NT2/D1 (cell line): Measurements from ENCODE around the gene DIP2C.

ENCODE experiments used
- DNase-seq: peaks from one replicate; pipeline ENCODE4 v3.0.0-alpha.2; 2011; ENCODE audit warnings: low read depth, low spot score
- H3K27me3 ChIP-seq: 2 replicates; pipeline ENCODE4 v1.6.0; 2011; ENCODE audit warnings: mild to moderate bottlenecking; ENCODE audit not compliant: insufficient read length, insufficient read depth
- H3K36me3 ChIP-seq: 2 replicates; pipeline ENCODE4 v1.6.1; 2011; ENCODE audit warnings: mild to moderate bottlenecking, low read length, mixed read lengths; ENCODE audit not compliant: insufficient read depth, insufficient read length
- H3K4me1 ChIP-seq: 2 replicates; pipeline ENCODE4 v1.5.1; 2011; ENCODE audit not compliant: insufficient read depth, insufficient read length
- H3K4me3 ChIP-seq: 2 replicates; pipeline ENCODE4 v1.5.1; 2011; ENCODE audit warnings: low read depth; ENCODE audit not compliant: insufficient read length
- H3K9ac ChIP-seq: 2 replicates; pipeline ENCODE4 v1.6.0; 2011; ENCODE audit warnings: low read depth; ENCODE audit not compliant: insufficient read length
- H3K9me3 ChIP-seq: 2 replicates; pipeline ENCODE4 v1.5.1; 2011; ENCODE audit warnings: mild to moderate bottlenecking, low read length; ENCODE audit not compliant: insufficient read depth
- SUZ12 ChIP-seq: IDR thresholded peaks from 2 replicates; pipeline ENCODE4 v1.6.1; 2011; ENCODE audit not compliant: insufficient read length, insufficient read depth; ENCODE audit errors: extremely low read depth
- YY1 ChIP-seq: IDR thresholded peaks from 2 replicates; pipeline ENCODE4 v1.6.1; 2011; ENCODE audit not compliant: insufficient read length, insufficient read depth
- ZNF274 ChIP-seq: IDR thresholded peaks from 2 replicates; pipeline ENCODE4 v1.6.1; 2011; ENCODE audit warnings: mild to moderate bottlenecking, low read depth, low read length

The DIP2C gene

GRCh38 chr10:580778-581177 lies 108.7 kb downstream of the DIP2C start:
- H3K27me3 ChIP-seq, result no peaks in the 10 kb centered on the region
- no peaks in the 10 kb centered on the region for H3K36me3 ChIP-seq
- DNase-seq, result no peak
- no peak for TF ChIP-seq SUZ12
- no peak for TF ChIP-seq YY1
- no peak for TF ChIP-seq ZNF274
- no peak overlapping the region for H3K4me3 ChIP-seq
- H3K9me3 ChIP-seq, result no peaks in the 10 kb centered on the region
- H3K9ac ChIP-seq, result no peak overlapping the region
- no peaks in the 10 kb centered on the region for H3K4me1 ChIP-seq

DNA sequence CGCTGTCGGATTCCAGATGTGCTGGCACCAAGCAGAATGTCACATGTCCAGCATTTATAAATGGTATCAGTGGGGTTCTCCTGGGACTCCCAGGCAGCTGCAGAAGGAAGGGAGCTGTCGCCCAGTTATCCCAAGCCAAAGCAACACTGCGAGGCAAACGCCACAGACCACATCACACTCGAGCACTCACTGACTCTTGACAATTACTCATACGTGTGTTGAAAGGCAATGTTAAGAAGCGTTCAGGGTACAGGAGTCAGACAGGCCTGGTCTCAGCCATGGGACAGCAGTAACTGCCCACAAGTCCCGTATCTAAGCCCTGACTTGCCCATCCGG lies 113.4 kb downstream of the DIP2C start:
- Histone ChIP-seq H3K36me3 (peaks cover 2% of the 10 kb centered on the region), H3K4me1 (no peaks in the 10 kb centered on the region), H3K9me3 (no peaks in the 10 kb centered on the region), H3K27me3 (no peaks in the 10 kb centered on the region), H3K4me3 (no peak overlapping the region), H3K9ac (no peak overlapping the region)
- TF ChIP-seq YY1, result no peak
- no peak for TF ChIP-seq SUZ12
- TF ChIP-seq ZNF274, result no peak
- no peak for DNase-seq

- Histone ChIP-seq H3K4me1 (no peaks in the 10 kb centered on the region), H3K27me3 (no peaks in the 10 kb centered on the region), H3K9me3 (no peaks in the 10 kb centered on the region), H3K36me3 (peaks cover 2% of the 10 kb centered on the region), H3K9ac (no peak overlapping the region), H3K4me3 (no peak overlapping the region)
- TF ChIP-seq ZNF274, result no peak
- no peak for TF ChIP-seq YY1
- no peak for TF ChIP-seq SUZ12
- no peak for DNase-seq
Observed at GRCh38 chr10:575402-576129, 113.9 kb downstream of the DIP2C start.

- H3K9ac ChIP-seq, result no peak overlapping the region
- no peak overlapping the region for H3K4me3 ChIP-seq
Observed at GRCh38 chr10:572696-573095, 116.8 kb downstream of the DIP2C start.

GRCh38 chr10:571688-572451 lies 117.6 kb downstream of the DIP2C start:
- no peak for DNase-seq
- Histone ChIP-seq H3K4me1 (no peaks in the 10 kb centered on the region), H3K27me3 (no peaks in the 10 kb centered on the region), H3K4me3 (no peak overlapping the region), H3K9me3 (peaks cover 9% of the 10 kb centered on the region), H3K36me3 (peaks cover 2% of the 10 kb centered on the region), H3K9ac (no peak overlapping the region)
- no peak for TF ChIP-seq ZNF274
- TF ChIP-seq YY1, result no peak
- TF ChIP-seq SUZ12, result no peak

More at GRCh38 chr10:572696-573095, 116.8 kb downstream of the DIP2C start:
- no peak for DNase-seq
- no peak for TF ChIP-seq ZNF274
- no peak for TF ChIP-seq SUZ12
- no peak for TF ChIP-seq YY1
- Histone ChIP-seq H3K27me3 (no peaks in the 10 kb centered on the region), H3K9me3 (peaks cover 9% of the 10 kb centered on the region), H3K36me3 (peaks cover 2% of the 10 kb centered on the region), H3K4me1 (no peaks in the 10 kb centered on the region)

- Histone ChIP-seq H3K4me1 (no peaks in the 10 kb centered on the region), H3K36me3 (peaks cover 2% of the 10 kb centered on the region), H3K27me3 (no peaks in the 10 kb centered on the region), H3K4me3 (no peak overlapping the region), H3K9me3 (peaks cover 9% of the 10 kb centered on the region), H3K9ac (no peak overlapping the region)
- no peak for DNase-seq
- TF ChIP-seq YY1 (no peak), ZNF274 (no peak), SUZ12 (no peak)
Observed at GRCh38 chr10:571166-571565, 118.3 kb downstream of the DIP2C start.

DNA sequence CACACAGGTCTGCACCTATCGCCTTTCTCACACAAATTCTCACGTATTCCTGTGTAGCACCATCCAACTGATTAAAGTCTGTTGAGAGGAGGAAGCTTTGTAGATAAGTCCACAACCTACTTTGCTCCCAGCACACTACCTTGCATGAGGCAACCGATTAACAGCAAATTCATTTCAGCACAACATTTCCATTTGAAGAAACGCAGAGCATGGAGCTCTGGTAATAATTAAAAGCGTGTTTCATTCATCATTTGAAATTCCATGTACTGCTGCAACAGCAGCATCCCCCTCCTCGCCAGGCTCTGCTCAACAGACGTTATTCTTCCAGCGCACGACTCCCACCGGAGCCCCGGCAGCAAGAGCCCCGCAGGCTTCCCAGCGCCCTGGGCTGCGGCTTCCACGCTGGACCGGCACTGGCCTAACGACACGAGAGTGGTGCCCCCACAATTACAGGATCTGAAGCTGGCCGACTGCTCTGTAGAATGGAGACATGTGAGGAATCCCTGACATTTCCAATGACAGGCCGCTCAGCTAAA lies 118.8 kb downstream of the DIP2C start:
- Histone ChIP-seq H3K9me3 (peaks cover 9% of the 10 kb centered on the region), H3K27me3 (no peaks in the 10 kb centered on the region), H3K4me1 (no peaks in the 10 kb centered on the region), H3K9ac (no peak overlapping the region), H3K36me3 (peaks cover 2% of the 10 kb centered on the region), H3K4me3 (no peak overlapping the region)
- no peak for DNase-seq
- no peak for TF ChIP-seq SUZ12
